ENCODE data around the gene NRF1.

DNA sequence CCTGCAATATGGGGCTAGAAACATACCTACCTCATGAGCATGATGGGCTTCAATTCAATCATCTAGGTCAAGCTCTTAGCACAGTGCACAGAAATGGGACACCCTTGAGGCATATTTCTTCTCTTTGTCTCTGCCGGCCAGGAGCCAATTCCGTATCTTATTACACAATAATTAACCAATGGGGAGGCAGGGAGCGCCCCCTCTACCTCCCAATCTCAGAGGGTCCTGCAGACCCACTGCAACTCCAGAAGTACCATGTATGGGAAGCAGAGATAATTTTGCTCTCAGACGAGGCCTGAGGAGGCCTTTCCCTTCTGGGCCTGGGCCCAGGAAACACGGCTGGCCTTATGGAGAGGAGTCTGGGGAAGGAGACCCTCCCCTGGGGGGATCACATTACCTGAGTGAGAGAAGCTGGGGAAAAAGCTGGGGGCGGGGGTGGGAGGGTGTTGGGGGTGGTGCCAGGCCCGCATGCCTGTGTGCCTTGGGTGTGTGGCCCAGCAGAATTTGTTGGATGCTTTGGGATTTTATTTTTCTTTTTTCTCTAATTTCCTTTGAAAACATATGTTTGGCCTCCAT is 185.8 kb downstream of the NRF1 start:
- TF ChIP-seq, protein P1, sequence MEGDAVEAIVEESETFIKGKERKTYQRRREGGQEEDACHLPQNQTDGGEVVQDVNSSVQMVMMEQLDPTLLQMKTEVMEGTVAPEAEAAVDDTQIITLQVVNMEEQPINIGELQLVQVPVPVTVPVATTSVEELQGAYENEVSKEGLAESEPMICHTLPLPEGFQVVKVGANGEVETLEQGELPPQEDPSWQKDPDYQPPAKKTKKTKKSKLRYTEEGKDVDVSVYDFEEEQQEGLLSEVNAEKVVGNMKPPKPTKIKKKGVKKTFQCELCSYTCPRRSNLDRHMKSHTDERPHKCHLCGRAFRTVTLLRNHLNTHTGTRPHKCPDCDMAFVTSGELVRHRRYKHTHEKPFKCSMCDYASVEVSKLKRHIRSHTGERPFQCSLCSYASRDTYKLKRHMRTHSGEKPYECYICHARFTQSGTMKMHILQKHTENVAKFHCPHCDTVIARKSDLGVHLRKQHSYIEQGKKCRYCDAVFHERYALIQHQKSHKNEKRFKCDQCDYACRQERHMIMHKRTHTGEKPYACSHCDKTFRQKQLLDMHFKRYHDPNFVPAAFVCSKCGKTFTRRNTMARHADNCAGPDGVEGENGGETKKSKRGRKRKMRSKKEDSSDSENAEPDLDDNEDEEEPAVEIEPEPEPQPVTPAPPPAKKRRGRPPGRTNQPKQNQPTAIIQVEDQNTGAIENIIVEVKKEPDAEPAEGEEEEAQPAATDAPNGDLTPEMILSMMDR (IDR thresholded peaks at IDR 0.05 in 2 of 3, conservative IDR thresholded peaks at IDR 0.05 in 1 of 3; ENCODE audit: borderline replicate concordance in 1 of 3, insufficient read depth in 1 of 3, low read depth in 2 of 3, low read length in 2 of 3) = no peak
- TF ChIP-seq YY1 (IDR thresholded peaks at IDR 0.05; ENCODE audit: extremely low read depth, insufficient replicate concordance, low read depth, low read length) (no peak), POLR2A (IDR thresholded peaks at IDR 0.05; ENCODE audit: borderline replicate concordance, extremely low read depth, insufficient read depth, insufficient read length) (no peak), EZH2 (IDR thresholded peaks at IDR 0.05) (no peak), SP1 (IDR thresholded peaks at IDR 0.05; ENCODE audit: low read depth) (no peak)
